GM23338 (cell line): Measurements from ENCODE around the gene KRT79. TPM values are rescaled to one million over a fixed set of nuclear protein-coding genes. Genes with fewer than 3 reads are reported as not detected.

Experiments used
- ATAC-seq: fragments of 200-7000 bp; cut with Tn5 transposase; 3 replicates; pipeline ENCODE4 v1.9.1; 2020
- DNase-seq: peaks from one replicate; pipeline ENCODE4 v3.0.0-alpha.2; 2015; ENCODE audit warnings: low spot score
- H2AFZ ChIP-seq: fragments of 200-600 bp; sonication (generic); 2 replicates; pipeline ENCODE4 v1.8.0; 2016; ENCODE audit warnings: antibody characterized with exemption, mild to moderate bottlenecking, moderate library complexity
- H3F3A ChIP-seq: fragments of 200-600 bp; sonication (generic); replicated peaks from 2 replicates; pipeline ENCODE4 v1.8.0; 2017; ENCODE audit warnings: antibody characterized with exemption, mixed run types, low read depth
- H3K27ac ChIP-seq: fragments of 200-600 bp; sonication (generic); 2 replicates; pipeline ENCODE4 v1.6.1; 2016; ENCODE audit warnings: low read depth
- H3K27me3 ChIP-seq: fragments of 200-600 bp; sonication (generic); 2 replicates; pipeline ENCODE4 v1.8.0; 2016; ENCODE audit warnings: mild to moderate bottlenecking, mixed run types, moderate library complexity; ENCODE audit not compliant: insufficient read depth
- H3K36me3 ChIP-seq: fragments of 200-600 bp; sonication (generic); 2 replicates; pipeline ENCODE4 v1.8.0; 2016; ENCODE audit warnings: mild to moderate bottlenecking; ENCODE audit not compliant: insufficient read depth
- H3K4me1 ChIP-seq: fragments of 200-600 bp; sonication (generic); 2 replicates; pipeline ENCODE4 v1.8.0; 2016; ENCODE audit warnings: mild to moderate bottlenecking, moderate library complexity; ENCODE audit not compliant: insufficient read depth
- H3K4me2 ChIP-seq: fragments of 200-600 bp; sonication (generic); 2 replicates; pipeline ENCODE4 v1.7.1; 2017; ENCODE audit warnings: mixed run types
- H3K4me3 ChIP-seq: fragments of 200-600 bp; sonication (generic); 2 replicates; pipeline ENCODE4 v1.6.1; 2016; ENCODE audit warnings: mixed run types
- H3K79me2 ChIP-seq: fragments of 200-600 bp; sonication (generic); replicated peaks from 2 replicates; pipeline ENCODE4 v1.8.0; 2017; ENCODE audit warnings: mild to moderate bottlenecking; ENCODE audit not compliant: insufficient read depth
- H3K9me2 ChIP-seq: fragments of 200-600 bp; sonication (generic); 2 replicates; pipeline ENCODE4 v1.8.0; 2017; ENCODE audit not compliant: insufficient read depth
- H4K20me1 ChIP-seq: fragments of 200-600 bp; sonication (generic); replicated peaks from 2 replicates; pipeline ENCODE4 v1.8.0; 2017; ENCODE audit warnings: mild to moderate bottlenecking; ENCODE audit not compliant: insufficient read depth
- H3K27ac Mint-ChIP-seq: 2 replicates; pipeline ENCODE4 v1.8.0; 2020; ENCODE audit warnings: inconsistent platforms, mild to moderate bottlenecking, moderate library complexity, mixed read lengths
- H3K27me3 Mint-ChIP-seq: 3 replicates; pipeline ENCODE4 v1.8.0; 2022; ENCODE audit warnings: low read depth, mild to moderate bottlenecking, moderate library complexity, mixed read lengths, inconsistent platforms; ENCODE audit not compliant: insufficient read depth, poor library complexity
- H3K36me3 Mint-ChIP-seq: 3 replicates; pipeline ENCODE4 v1.8.0; 2021; ENCODE audit warnings: low read depth, mild to moderate bottlenecking, inconsistent platforms, moderate library complexity, mixed read lengths
- H3K4me1 Mint-ChIP-seq: 3 replicates; pipeline ENCODE4 v1.8.0; 2020; ENCODE audit warnings: mild to moderate bottlenecking, inconsistent platforms, mixed read lengths
- H3K4me3 Mint-ChIP-seq: 3 replicates; pipeline ENCODE4 v1.8.0; 2021; ENCODE audit warnings: moderate library complexity, mild to moderate bottlenecking, inconsistent platforms, mixed read lengths
- H3K9me3 Mint-ChIP-seq: 3 replicates; pipeline ENCODE4 v1.8.0; 2020; ENCODE audit warnings: moderate library complexity, mild to moderate bottlenecking, inconsistent platforms, mixed read lengths
- CREB1 ChIP-seq: fragments of 250-450 bp; sonication (Bioruptor Pico); IDR thresholded peaks from 2 replicates; pipeline ENCODE4 v1.5.0; 2020; ENCODE audit warnings: low read depth, mild to moderate bottlenecking, moderate library complexity
- EZH2 ChIP-seq: fragments of 200-600 bp; sonication (generic); IDR thresholded peaks from one replicate; pipeline ENCODE4 v1.8.0; 2017; ENCODE audit warnings: antibody characterized with exemption, mild to moderate bottlenecking, low read depth; ENCODE audit not compliant: unreplicated experiment
- EZH2phosphoT487 ChIP-seq: fragments of 200-600 bp; sonication (generic); IDR thresholded peaks from one replicate; pipeline ENCODE4 v1.8.1; 2018; ENCODE audit warnings: antibody characterized with exemption; ENCODE audit not compliant: unreplicated experiment
- JUNB ChIP-seq: IDR thresholded peaks from one replicate; pipeline ENCODE4 v1.6.1; 2016; ENCODE audit warnings: antibody characterized with exemption; ENCODE audit not compliant: unreplicated experiment
- NANOG ChIP-seq: IDR thresholded peaks from 2 replicates; pipeline ENCODE4 v1.6.1; 2016; ENCODE audit warnings: antibody characterized with exemption, borderline replicate concordance
- POLR2AphosphoS5 ChIP-seq: IDR thresholded peaks from 2 replicates; pipeline ENCODE4 v1.6.1; 2016; ENCODE audit warnings: antibody characterized with exemption, low read depth
- STAT1 ChIP-seq: IDR thresholded peaks from one replicate; pipeline ENCODE4 v1.6.1; 2016; ENCODE audit warnings: antibody characterized with exemption; ENCODE audit not compliant: unreplicated experiment
- ZNF114 ChIP-seq: fragments of 250-450 bp; sonication (Bioruptor Pico); IDR thresholded peaks from 2 replicates; pipeline ENCODE4 v1.5.0; 2020; ENCODE audit warnings: mild to moderate bottlenecking, moderate library complexity
- ZNF331 ChIP-seq: fragments of 250-450 bp; sonication (Bioruptor Pico); IDR thresholded peaks from 2 replicates; pipeline ENCODE4 v1.5.0; 2020; ENCODE audit warnings: low read depth, mild to moderate bottlenecking, moderate library complexity
- polyA plus RNA-seq: library from polyadenylated mRNA; unstranded; fragments of >200 nt; fragmentation: Nextera tagmentation; extraction: Ambion mirVana; gene quantifications from 2 replicates; pipeline ENCODE4 v1.2.1, GENCODE V29; 2016
- total RNA-seq: library from RNA; depleted of rRNA; stranded (reverse); fragments of >200 nt; shearing (Covaris generic); gene quantifications from 2 replicates; pipeline ENCODE4 v1.2.3, GENCODE V29; 2014
- TF ChIP-seq, protein P1 (sequence below): fragments of 250-450 bp; sonication (Bioruptor Pico); IDR thresholded peaks from 2 replicates; pipeline ENCODE4 v1.5.0; 2020; ENCODE audit warnings: mild to moderate bottlenecking, moderate library complexity
- TF ChIP-seq, protein P2 (sequence below): IDR thresholded peaks from one replicate; pipeline ENCODE4 v1.6.1; 2018; ENCODE audit warnings: antibody characterized with exemption; ENCODE audit not compliant: unreplicated experiment
- TF ChIP-seq, protein P3 (sequence below), 2 experiments: fragments of 200-600 bp in 1 of 2; sonication (generic) in 1 of 2; conservative IDR thresholded peaks; 2 replicates each; pipeline versions ENCODE4 v1.5.1 to v1.6.1; 2016 to 2017; ENCODE audit warnings: antibody characterized with exemption in 2 of 2, low read depth in 2 of 2, mild to moderate bottlenecking in 2 of 2, moderate library complexity in 1 of 2
- TF ChIP-seq, protein P4 (sequence below): IDR thresholded peaks from 2 replicates; pipeline ENCODE4 v1.6.1; 2016; ENCODE audit warnings: antibody characterized with exemption

Gene KRT79
- total and polyA plus RNA-seq, 2 experiments from 2014 or later: 0.21 TPM; not detected in 1

DNA sequence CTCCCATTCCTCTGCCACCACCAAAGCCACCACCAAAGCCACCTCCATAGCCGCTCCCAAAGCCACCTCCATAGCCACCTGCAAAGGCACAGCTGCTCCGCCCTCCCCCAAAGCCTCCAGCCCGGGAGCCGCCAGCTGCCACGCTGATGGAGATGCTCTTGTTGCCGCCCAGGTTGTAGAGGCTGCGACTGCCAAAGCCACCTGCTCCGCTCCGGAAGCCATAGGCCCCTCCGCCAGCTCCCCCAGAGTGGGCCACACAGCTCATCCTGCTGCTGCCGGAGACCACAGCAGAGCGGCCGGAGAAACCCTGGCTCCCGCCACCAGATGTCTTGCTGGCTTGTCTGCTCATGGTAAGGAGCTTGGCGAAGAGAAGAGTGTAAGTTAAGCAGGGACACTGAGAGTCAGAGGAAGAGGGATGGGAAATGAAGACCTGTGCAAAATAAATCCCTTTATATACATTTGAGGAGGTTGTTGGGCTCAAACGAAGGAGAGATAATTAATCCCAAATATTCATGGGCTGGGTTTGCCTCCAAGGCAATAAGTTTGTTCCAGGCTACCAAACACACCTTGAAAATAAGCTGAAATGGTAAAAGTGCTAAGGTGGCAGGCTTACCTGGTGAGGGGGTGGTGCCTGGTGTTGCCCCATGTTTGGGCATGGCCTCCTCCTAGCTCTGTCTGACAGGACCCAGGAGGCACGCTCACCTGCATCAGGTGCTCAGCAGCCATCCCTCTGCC lies 38.2 kb downstream of the KRT79 start, which contains the start of gene KRT3:
Gene KRT3 (minus strand): TSS at position 424 of the 735 bp plus-strand sequence. CDS start 75 bp downstream, at position 349.
- Mint-ChIP-seq H3K27me3 (peaks cover 13% of the 10 kb centered on the region), H3K4me3 (no peak within 1 kb of the TSS), H3K9me3 (no peaks in the 10 kb centered on the region), H3K27ac (no peak within 1 kb of the TSS), H3K4me1 (peaks cover 15% of the 10 kb centered on the region), H3K36me3 (no peaks in the 10 kb centered on the region)
- Histone ChIP-seq H3K4me2 (no peak within 1 kb of the TSS), H3K79me2 (no peaks in the 10 kb centered on the region), H3K36me3 (no peaks in the 10 kb centered on the region), H3K9me2 (peaks cover 7% of the 10 kb centered on the region), H3K27ac (no peak within 1 kb of the TSS), H3K27me3 (no peaks in the 10 kb centered on the region), H3K4me3 (no peak within 1 kb of the TSS), H3K4me1 (peaks cover 17% of the 10 kb centered on the region), H3F3A (no peaks in the 10 kb centered on the region), H2AFZ (no peak within 1 kb of the TSS), H4K20me1 (no peaks in the 10 kb centered on the region)
- TF ChIP-seq EZH2 (no peak), CREB1 (no peak), EZH2phosphoT487 (no peak), ZNF331 (no peak), ZNF114 (CRISPR knock-in tag) (no peak), NANOG (no peak), POLR2AphosphoS5 (no peak), JUNB (no peak), STAT1 (no peak)
- TF ChIP-seq, protein P1, sequence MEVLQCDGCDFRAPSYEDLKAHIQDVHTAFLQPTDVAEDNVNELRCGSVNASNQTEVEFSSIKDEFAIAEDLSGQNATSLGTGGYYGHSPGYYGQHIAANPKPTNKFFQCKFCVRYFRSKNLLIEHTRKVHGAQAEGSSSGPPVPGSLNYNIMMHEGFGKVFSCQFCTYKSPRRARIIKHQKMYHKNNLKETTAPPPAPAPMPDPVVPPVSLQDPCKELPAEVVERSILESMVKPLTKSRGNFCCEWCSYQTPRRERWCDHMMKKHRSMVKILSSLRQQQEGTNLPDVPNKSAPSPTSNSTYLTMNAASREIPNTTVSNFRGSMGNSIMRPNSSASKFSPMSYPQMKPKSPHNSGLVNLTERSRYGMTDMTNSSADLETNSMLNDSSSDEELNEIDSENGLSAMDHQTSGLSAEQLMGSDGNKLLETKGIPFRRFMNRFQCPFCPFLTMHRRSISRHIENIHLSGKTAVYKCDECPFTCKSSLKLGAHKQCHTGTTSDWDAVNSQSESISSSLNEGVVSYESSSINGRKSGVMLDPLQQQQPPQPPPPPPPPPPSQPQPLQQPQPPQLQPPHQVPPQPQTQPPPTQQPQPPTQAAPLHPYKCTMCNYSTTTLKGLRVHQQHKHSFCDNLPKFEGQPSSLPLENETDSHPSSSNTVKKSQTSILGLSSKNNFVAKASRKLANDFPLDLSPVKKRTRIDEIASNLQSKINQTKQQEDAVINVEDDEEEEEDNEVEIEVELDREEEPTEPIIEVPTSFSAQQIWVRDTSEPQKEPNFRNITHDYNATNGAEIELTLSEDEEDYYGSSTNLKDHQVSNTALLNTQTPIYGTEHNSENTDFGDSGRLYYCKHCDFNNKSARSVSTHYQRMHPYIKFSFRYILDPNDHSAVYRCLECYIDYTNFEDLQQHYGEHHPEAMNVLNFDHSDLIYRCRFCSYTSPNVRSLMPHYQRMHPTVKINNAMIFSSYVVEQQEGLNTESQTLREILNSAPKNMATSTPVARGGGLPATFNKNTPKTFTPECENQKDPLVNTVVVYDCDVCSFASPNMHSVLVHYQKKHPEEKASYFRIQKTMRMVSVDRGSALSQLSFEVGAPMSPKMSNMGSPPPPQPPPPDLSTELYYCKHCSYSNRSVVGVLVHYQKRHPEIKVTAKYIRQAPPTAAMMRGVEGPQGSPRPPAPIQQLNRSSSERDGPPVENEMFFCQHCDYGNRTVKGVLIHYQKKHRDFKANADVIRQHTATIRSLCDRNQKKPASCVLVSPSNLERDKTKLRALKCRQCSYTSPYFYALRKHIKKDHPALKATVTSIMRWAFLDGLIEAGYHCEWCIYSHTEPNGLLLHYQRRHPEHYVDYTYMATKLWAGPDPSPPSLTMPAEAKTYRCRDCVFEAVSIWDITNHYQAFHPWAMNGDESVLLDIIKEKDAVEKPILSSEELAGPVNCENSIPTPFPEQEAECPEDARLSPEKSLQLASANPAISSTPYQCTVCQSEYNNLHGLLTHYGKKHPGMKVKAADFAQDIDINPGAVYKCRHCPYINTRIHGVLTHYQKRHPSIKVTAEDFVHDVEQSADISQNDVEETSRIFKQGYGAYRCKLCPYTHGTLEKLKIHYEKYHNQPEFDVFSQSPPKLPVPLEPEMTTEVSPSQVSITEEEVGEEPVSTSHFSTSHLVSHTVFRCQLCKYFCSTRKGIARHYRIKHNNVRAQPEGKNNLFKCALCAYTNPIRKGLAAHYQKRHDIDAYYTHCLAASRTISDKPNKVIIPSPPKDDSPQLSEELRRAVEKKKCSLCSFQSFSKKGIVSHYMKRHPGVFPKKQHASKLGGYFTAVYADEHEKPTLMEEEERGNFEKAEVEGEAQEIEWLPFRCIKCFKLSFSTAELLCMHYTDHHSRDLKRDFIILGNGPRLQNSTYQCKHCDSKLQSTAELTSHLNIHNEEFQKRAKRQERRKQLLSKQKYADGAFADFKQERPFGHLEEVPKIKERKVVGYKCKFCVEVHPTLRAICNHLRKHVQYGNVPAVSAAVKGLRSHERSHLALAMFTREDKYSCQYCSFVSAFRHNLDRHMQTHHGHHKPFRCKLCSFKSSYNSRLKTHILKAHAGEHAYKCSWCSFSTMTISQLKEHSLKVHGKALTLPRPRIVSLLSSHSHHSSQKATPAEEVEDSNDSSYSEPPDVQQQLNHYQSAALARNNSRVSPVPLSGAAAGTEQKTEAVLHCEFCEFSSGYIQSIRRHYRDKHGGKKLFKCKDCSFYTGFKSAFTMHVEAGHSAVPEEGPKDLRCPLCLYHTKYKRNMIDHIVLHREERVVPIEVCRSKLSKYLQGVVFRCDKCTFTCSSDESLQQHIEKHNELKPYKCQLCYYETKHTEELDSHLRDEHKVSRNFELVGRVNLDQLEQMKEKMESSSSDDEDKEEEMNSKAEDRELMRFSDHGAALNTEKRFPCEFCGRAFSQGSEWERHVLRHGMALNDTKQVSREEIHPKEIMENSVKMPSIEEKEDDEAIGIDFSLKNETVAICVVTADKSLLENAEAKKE (CRISPR knock-in tag): no peak
- TF ChIP-seq, protein P2, sequence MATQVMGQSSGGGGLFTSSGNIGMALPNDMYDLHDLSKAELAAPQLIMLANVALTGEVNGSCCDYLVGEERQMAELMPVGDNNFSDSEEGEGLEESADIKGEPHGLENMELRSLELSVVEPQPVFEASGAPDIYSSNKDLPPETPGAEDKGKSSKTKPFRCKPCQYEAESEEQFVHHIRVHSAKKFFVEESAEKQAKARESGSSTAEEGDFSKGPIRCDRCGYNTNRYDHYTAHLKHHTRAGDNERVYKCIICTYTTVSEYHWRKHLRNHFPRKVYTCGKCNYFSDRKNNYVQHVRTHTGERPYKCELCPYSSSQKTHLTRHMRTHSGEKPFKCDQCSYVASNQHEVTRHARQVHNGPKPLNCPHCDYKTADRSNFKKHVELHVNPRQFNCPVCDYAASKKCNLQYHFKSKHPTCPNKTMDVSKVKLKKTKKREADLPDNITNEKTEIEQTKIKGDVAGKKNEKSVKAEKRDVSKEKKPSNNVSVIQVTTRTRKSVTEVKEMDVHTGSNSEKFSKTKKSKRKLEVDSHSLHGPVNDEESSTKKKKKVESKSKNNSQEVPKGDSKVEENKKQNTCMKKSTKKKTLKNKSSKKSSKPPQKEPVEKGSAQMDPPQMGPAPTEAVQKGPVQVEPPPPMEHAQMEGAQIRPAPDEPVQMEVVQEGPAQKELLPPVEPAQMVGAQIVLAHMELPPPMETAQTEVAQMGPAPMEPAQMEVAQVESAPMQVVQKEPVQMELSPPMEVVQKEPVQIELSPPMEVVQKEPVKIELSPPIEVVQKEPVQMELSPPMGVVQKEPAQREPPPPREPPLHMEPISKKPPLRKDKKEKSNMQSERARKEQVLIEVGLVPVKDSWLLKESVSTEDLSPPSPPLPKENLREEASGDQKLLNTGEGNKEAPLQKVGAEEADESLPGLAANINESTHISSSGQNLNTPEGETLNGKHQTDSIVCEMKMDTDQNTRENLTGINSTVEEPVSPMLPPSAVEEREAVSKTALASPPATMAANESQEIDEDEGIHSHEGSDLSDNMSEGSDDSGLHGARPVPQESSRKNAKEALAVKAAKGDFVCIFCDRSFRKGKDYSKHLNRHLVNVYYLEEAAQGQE: no peak
- TF ChIP-seq, protein P3, sequence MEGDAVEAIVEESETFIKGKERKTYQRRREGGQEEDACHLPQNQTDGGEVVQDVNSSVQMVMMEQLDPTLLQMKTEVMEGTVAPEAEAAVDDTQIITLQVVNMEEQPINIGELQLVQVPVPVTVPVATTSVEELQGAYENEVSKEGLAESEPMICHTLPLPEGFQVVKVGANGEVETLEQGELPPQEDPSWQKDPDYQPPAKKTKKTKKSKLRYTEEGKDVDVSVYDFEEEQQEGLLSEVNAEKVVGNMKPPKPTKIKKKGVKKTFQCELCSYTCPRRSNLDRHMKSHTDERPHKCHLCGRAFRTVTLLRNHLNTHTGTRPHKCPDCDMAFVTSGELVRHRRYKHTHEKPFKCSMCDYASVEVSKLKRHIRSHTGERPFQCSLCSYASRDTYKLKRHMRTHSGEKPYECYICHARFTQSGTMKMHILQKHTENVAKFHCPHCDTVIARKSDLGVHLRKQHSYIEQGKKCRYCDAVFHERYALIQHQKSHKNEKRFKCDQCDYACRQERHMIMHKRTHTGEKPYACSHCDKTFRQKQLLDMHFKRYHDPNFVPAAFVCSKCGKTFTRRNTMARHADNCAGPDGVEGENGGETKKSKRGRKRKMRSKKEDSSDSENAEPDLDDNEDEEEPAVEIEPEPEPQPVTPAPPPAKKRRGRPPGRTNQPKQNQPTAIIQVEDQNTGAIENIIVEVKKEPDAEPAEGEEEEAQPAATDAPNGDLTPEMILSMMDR (conservative IDR thresholded peaks at IDR 0.05; ENCODE audit: low read depth in 2 of 2): no peak
- TF ChIP-seq, protein P4, sequence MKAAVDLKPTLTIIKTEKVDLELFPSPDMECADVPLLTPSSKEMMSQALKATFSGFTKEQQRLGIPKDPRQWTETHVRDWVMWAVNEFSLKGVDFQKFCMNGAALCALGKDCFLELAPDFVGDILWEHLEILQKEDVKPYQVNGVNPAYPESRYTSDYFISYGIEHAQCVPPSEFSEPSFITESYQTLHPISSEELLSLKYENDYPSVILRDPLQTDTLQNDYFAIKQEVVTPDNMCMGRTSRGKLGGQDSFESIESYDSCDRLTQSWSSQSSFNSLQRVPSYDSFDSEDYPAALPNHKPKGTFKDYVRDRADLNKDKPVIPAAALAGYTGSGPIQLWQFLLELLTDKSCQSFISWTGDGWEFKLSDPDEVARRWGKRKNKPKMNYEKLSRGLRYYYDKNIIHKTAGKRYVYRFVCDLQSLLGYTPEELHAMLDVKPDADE: no peak
- DNase-seq: no peak
- no peak for ATAC-seq
